ENCODE data around the gene TBC1D1.

Gene TBC1D1

GRCh38 chr4:38106311-38106710 is 215.4 kb downstream of the TBC1D1 start:
- H3K9me3 ChIP-seq: no peaks in the 10 kb centered on the region
- no peaks in the 10 kb centered on the region for H3K27me3 ChIP-seq
- no peak overlapping the region for H3K27ac ChIP-seq
- H3K4me3 ChIP-seq (ENCODE audit: low read depth in 1 of 2, low read length in 1 of 2): no peak overlapping the region
- TF ChIP-seq, protein P1, sequence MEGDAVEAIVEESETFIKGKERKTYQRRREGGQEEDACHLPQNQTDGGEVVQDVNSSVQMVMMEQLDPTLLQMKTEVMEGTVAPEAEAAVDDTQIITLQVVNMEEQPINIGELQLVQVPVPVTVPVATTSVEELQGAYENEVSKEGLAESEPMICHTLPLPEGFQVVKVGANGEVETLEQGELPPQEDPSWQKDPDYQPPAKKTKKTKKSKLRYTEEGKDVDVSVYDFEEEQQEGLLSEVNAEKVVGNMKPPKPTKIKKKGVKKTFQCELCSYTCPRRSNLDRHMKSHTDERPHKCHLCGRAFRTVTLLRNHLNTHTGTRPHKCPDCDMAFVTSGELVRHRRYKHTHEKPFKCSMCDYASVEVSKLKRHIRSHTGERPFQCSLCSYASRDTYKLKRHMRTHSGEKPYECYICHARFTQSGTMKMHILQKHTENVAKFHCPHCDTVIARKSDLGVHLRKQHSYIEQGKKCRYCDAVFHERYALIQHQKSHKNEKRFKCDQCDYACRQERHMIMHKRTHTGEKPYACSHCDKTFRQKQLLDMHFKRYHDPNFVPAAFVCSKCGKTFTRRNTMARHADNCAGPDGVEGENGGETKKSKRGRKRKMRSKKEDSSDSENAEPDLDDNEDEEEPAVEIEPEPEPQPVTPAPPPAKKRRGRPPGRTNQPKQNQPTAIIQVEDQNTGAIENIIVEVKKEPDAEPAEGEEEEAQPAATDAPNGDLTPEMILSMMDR (IDR thresholded peaks at IDR 0.05): no peak
- H3K4me1 ChIP-seq (ENCODE audit: control insufficient read depth in 1 of 2, insufficient read depth in 1 of 2, low read depth in 1 of 2, low read length in 1 of 2): no peaks in the 10 kb centered on the region
- peaks cover 99% of the 10 kb centered on the region for H3K36me3 ChIP-seq

DNA sequence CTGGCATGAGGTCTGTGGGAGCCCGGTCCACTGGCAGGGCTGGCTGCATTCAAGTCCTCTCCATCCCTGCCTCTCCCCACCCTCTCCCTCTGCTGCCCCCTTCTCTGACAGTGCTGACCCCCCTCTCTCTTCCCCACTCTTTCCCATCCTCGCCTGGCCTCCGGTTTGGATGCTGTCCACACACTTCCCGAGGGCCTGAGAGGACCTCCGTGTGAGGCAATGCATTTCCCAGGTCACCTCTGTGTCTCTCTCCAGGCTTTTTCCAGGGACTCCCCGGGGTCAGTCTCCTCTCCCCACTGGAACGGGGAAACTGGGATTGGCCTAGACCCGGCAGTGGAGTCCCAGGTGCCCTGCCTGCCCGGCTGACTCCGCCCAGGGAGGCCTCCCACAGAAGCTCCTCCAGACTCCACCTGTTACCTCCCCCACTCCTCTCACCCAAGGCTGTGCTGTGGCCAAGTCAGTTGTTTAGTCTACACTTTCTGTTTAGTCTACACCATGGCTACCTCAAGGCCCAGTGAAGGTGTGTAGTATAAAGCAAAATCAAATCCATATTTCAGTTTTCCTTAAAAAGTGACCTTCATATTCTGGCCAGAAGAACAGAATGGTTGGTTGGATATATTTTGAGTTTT is 216.1 kb downstream of the TBC1D1 start:
- Histone ChIP-seq H3K4me3 (ENCODE audit: low read depth in 1 of 2, low read length in 1 of 2) (no peak overlapping the region), H3K4me1 (ENCODE audit: control insufficient read depth in 1 of 2, insufficient read depth in 1 of 2, low read depth in 1 of 2, low read length in 1 of 2) (no peaks in the 10 kb centered on the region), H3K9me3 (no peaks in the 10 kb centered on the region), H3K27me3 (no peaks in the 10 kb centered on the region), H3K36me3 (peaks cover 96% of the 10 kb centered on the region), H3K27ac (no peak overlapping the region)
- TF ChIP-seq, protein P1 (IDR thresholded peaks at IDR 0.05): no peak

GRCh38 chr4:38107818-38108217 is 216.9 kb downstream of the TBC1D1 start:
- H3K36me3 ChIP-seq: peaks cover 88% of the 10 kb centered on the region
- H3K27ac ChIP-seq: no peak overlapping the region
- no peaks in the 10 kb centered on the region for H3K27me3 ChIP-seq
- TF ChIP-seq, protein P1 (IDR thresholded peaks at IDR 0.05): no peak
- no peaks in the 10 kb centered on the region for H3K9me3 ChIP-seq
- no peaks in the 10 kb centered on the region for H3K4me1 ChIP-seq (ENCODE audit: control insufficient read depth in 1 of 2, insufficient read depth in 1 of 2, low read depth in 1 of 2, low read length in 1 of 2)
- no peak overlapping the region for H3K4me3 ChIP-seq (ENCODE audit: low read depth in 1 of 2, low read length in 1 of 2)

DNA sequence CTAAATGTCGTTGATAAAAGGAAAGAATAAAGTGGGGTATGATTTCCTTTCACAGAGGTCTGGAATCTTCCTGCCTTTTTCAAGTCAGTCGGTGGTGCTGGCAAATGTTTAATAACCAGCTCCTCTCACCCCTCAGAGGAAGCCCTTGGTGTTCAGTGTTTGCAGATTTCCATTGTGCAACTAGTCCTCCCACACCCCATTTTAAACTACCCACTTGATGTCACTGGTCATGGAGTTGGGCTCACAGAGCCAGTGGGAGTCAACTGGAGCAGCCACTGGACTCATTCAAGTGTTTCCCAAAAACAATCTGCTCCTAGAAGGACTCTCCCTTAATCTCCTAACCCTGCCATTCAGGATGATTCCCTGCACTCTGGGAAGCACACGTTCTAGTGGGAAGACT is 218.5 kb downstream of the TBC1D1 start:
- Histone ChIP-seq H3K4me1 (ENCODE audit: control insufficient read depth in 1 of 2, insufficient read depth in 1 of 2, low read depth in 1 of 2, low read length in 1 of 2) (peaks cover 6 to 10% of the 10 kb centered on the region in 2 experiments), H3K36me3 (peaks cover 86% of the 10 kb centered on the region), H3K4me3 (ENCODE audit: low read depth in 1 of 2, low read length in 1 of 2) (no peak overlapping the region), H3K27me3 (no peaks in the 10 kb centered on the region), H3K27ac (no peak overlapping the region), H3K9me3 (no peaks in the 10 kb centered on the region)
- TF ChIP-seq, protein P1 (IDR thresholded peaks at IDR 0.05): no peak

- no peaks in the 10 kb centered on the region for H3K9me3 ChIP-seq
- H3K27ac ChIP-seq: no peak overlapping the region
- no peak overlapping the region for H3K4me3 ChIP-seq (ENCODE audit: low read depth in 1 of 2, low read length in 1 of 2)
- H3K4me1 ChIP-seq (ENCODE audit: control insufficient read depth in 1 of 2, insufficient read depth in 1 of 2, low read depth in 1 of 2, low read length in 1 of 2): peaks cover 7 to 11% of the 10 kb centered on the region in 2 experiments
- TF ChIP-seq, protein P1 (IDR thresholded peaks at IDR 0.05): no peak
- no peaks in the 10 kb centered on the region for H3K27me3 ChIP-seq
- H3K36me3 ChIP-seq: peaks cover 83% of the 10 kb centered on the region
Observed at GRCh38 chr4:38109896-38110295, 219.0 kb downstream of the TBC1D1 start.
